Thoracic aorta (tissue), 2 donors: ENCODE results near the gene FBXW7. TPM values are rescaled to one million over a fixed set of nuclear protein-coding genes. Genes with fewer than 3 reads are reported as not detected.

ENCODE experiments used
- ATAC-seq: fragments of 150-250 bp; one replicate; pipeline ENCODE4 v1.8.0; 2017; ENCODE audit warnings: low read depth; ENCODE audit not compliant: insufficient number of reproducible peaks, low FRiP score
- DNase-seq: peaks from one replicate; pipeline ENCODE4 v3.0.0-alpha.2; 2020; ENCODE audit warnings: low spot score
- H3K27ac ChIP-seq, 2 donors: fragments of 200-600 bp; sonication (generic); 1 replicate in 1 of 2; 2 replicates in 1 of 2; pipeline ENCODE4 v1.5.1; 2016; ENCODE audit warnings: mild to moderate bottlenecking in 2 of 2, moderate library complexity in 2 of 2
- H3K27me3 ChIP-seq: fragments of 200-600 bp; sonication (generic); replicated peaks from 2 replicates; pipeline ENCODE4 v1.6.0; 2016; ENCODE audit warnings: mild to moderate bottlenecking; ENCODE audit not compliant: insufficient read depth
- H3K36me3 ChIP-seq: fragments of 200-600 bp; sonication (generic); one replicate; pipeline ENCODE4 v1.5.1; 2016
- H3K4me1 ChIP-seq, 2 donors: fragments of 200-600 bp; sonication (generic); 1 replicate in 1 of 2; 2 replicates in 1 of 2; pipeline versions ENCODE4 v1.5.1 to v1.6.0; 2016; ENCODE audit warnings: low read depth in 2 of 2, mild to moderate bottlenecking in 1 of 2; ENCODE audit not compliant: control insufficient read depth in 1 of 2
- H3K4me3 ChIP-seq: fragments of 200-600 bp; sonication (generic); 2 replicates; pipeline ENCODE4 v1.5.1; 2016; ENCODE audit warnings: mild to moderate bottlenecking
- H3K9me3 ChIP-seq: fragments of 200-600 bp; sonication (generic); 2 replicates; pipeline ENCODE4 v1.5.1; 2016
- total RNA-seq, 2 donors: library from RNA; depleted of rRNA; stranded (reverse); fragments of >200 nt; gene quantifications; one replicate each; pipeline versions ENCODE4 v1.1.0 to v1.2.3, GENCODE V29; 2016
- TF ChIP-seq, protein P1 (sequence below): fragments of 200-600 bp; sonication (generic); IDR thresholded peaks from one replicate; pipeline ENCODE4 v1.5.1; 2019; ENCODE audit warnings: antibody characterized with exemption

Gene FBXW7
- total RNA-seq, 2 donors from 2014 or later: 31.5 to 92.6 TPM

DNA sequence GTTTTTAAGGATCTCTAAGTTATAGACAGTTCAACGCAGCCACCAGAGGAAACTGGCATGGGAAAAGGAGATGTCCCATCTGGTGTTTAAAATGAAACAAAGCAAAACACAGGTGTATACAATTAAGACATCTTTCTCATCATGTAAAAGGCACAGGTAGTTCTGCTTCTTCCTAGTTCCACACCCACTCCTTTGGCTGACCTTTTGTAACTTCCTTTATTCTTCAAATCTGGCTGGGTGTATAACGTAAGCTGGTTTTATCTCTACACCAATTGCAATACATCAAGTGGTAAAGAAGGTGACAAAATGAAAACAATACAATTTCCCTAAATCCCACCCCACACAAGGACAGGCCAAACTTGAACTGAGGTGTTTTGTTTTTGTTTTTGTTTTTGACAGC, 27.3 kb upstream of the FBXW7 start:
- DNase-seq (no peak), ATAC-seq (no peak)
- no peaks in the 10 kb centered on the region for H3K27me3 ChIP-seq
- no peaks in the 10 kb centered on the region for H3K9me3 ChIP-seq
- no peaks in the 10 kb centered on the region for H3K36me3 ChIP-seq
- H3K27ac ChIP-seq: no peak overlapping the region
- H3K4me1 ChIP-seq: no peaks in the 10 kb centered on the region
- H3K4me3 ChIP-seq: no peak overlapping the region
- TF ChIP-seq, protein P1, sequence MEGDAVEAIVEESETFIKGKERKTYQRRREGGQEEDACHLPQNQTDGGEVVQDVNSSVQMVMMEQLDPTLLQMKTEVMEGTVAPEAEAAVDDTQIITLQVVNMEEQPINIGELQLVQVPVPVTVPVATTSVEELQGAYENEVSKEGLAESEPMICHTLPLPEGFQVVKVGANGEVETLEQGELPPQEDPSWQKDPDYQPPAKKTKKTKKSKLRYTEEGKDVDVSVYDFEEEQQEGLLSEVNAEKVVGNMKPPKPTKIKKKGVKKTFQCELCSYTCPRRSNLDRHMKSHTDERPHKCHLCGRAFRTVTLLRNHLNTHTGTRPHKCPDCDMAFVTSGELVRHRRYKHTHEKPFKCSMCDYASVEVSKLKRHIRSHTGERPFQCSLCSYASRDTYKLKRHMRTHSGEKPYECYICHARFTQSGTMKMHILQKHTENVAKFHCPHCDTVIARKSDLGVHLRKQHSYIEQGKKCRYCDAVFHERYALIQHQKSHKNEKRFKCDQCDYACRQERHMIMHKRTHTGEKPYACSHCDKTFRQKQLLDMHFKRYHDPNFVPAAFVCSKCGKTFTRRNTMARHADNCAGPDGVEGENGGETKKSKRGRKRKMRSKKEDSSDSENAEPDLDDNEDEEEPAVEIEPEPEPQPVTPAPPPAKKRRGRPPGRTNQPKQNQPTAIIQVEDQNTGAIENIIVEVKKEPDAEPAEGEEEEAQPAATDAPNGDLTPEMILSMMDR: no peak

DNA sequence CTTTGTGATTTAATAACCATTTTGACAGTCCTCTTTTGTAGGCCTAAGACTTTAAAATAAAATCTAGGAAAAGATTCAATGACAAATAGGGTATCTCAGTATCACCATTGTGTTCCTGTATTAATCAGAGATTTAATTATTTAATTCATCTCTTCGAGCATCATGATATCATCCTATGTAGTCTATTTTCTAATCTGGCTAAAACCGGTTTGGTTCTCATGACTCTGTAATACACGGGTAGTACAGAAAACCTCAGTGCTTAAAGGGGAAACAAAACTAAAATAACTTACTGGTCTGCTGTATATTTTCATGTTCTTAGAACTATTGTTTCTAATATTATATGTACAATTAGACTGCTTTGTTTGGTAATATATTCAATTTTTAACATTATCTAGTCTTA, 23.7 kb upstream of the FBXW7 start:
- H3K4me3 ChIP-seq: no peak overlapping the region
- no peaks in the 10 kb centered on the region for H3K27me3 ChIP-seq
- H3K27ac ChIP-seq: no peak overlapping the region
- TF ChIP-seq, protein P1: no peak
- H3K4me1 ChIP-seq: no peaks in the 10 kb centered on the region
- DNase-seq: no peak
- H3K36me3 ChIP-seq: no peaks in the 10 kb centered on the region
- no peak for ATAC-seq
- H3K9me3 ChIP-seq: no peaks in the 10 kb centered on the region

DNA sequence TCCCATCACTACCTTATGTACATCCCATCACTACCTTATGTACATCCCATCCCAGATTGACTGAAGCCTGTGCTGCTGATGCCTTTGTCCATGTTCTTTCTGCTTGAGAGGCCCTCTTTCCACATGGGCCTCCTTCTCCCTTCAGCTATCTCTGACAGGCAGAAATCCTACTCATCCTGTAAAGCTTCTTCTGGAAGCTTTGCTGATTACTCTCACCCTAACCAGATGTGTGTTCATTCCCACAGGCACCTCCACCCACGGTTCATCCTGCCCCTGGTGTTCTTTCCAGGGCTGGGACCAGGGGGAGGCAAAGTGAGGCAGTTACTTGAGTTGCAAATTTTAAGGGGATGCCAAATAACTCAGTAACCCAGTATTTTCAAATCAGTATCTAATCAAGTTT, 22.5 kb upstream of the FBXW7 start:
- TF ChIP-seq, protein P1: no peak
- Histone ChIP-seq H3K27ac (no peak overlapping the region), H3K36me3 (no peaks in the 10 kb centered on the region), H3K4me3 (no peak overlapping the region), H3K27me3 (no peaks in the 10 kb centered on the region), H3K4me1 (no peaks in the 10 kb centered on the region), H3K9me3 (no peaks in the 10 kb centered on the region)
- no peak for ATAC-seq
- DNase-seq: no peak

DNA sequence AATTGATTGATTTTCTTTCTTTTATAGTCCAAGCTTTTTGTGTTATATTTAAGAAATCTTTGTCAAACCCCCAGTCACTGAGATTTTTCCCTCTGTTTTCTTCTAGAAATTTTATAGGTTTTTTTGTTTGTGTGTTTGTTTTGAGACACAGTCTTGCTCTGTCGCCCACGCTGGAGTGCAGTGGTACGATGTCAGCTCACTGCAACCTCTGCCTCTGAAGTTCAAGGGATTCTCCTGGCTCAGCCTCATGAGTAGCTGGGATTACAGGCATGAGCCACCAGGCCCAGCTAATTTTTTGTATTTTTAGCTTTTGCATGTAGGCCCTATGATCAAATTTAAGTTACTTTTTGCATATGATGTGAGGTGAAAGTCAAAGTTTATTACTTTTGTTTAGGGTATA, 20.9 kb upstream of the FBXW7 start:
- Histone ChIP-seq H3K27ac (no peak overlapping the region), H3K9me3 (no peaks in the 10 kb centered on the region), H3K4me1 (no peaks in the 10 kb centered on the region), H3K27me3 (no peaks in the 10 kb centered on the region), H3K4me3 (no peak overlapping the region), H3K36me3 (no peaks in the 10 kb centered on the region)
- ATAC-seq (no peak), DNase-seq (no peak)
- TF ChIP-seq, protein P1: no peak

DNA sequence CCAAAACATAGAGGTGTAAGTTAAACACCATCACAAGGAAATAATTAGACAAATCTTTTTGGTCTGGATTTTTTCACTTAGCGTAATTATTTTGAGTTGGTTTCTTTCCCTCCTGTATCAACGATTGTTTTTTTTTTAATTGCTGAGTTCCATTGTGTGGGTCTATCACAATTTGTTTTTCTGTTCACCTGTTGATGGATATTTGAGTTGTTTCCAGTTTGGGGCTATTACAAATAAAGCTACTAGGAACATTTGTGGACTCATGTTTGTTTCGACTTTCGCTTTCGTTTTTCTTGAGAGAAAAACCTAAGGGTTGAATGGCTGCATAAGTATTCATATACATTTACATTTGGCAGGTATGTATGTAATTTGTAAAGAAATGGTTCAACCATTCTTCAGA, 20.4 kb upstream of the FBXW7 start:
- H3K9me3 ChIP-seq: no peaks in the 10 kb centered on the region
- no peaks in the 10 kb centered on the region for H3K36me3 ChIP-seq
- no peaks in the 10 kb centered on the region for H3K4me1 ChIP-seq
- DNase-seq (no peak), ATAC-seq (no peak)
- H3K4me3 ChIP-seq: no peak overlapping the region
- TF ChIP-seq, protein P1: no peak
- H3K27ac ChIP-seq: no peak overlapping the region
- no peaks in the 10 kb centered on the region for H3K27me3 ChIP-seq
